ENCODE data around the gene GUCY2D.
"Not testable (repeated sequence)": the region's sequence is repeated elsewhere in the genome, so short reads cannot be mapped to it uniquely, and the experiment has no call there.

Gene GUCY2D

DNA sequence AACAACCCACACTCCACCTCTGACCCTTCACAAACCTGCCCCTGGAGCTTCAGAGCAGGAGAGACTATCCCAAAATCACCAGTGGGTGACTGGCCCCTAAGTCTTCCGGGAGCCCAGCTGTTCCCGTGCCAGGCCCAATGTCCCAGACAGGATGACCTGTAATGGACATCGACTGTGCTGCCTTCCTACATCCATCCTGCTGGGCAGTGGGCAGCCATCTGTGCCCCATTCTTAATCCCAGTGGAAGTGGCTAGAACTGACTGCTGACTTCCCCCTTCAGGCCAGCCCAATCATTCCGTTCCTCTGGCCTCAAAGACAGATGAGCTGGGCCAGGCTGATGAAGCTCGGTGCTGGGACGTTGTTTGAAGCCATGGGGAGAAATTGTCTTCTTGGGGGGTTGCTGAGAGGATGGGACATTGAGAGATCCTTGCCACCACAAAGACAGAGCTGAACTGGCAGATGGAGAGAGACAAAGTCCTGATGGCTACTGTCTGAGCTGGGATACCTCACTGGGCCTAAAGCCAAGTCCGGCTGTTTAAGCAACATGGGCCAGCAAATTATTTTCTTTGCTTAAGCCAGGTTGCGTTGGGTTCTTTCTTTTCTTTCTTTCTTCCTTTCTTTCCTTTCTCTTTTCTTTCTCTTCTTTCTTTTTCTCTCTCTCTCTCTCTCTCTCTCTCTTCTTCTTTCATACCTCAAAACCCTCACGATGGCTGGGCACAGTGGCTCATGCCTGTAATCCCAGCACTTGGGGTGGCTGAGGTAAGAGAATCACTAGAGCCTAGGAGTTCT is 18.6 kb downstream of the GUCY2D start:
- Histone ChIP-seq H3K36me3 (no peaks in the 10 kb centered on the region), H3K4me1 (ENCODE audit: control insufficient read depth in 1 of 2, insufficient read depth in 1 of 2, low read depth in 1 of 2, low read length in 1 of 2) (peaks cover 89 to 90% of the 10 kb centered on the region in 2 experiments), H3K9me3 (no peaks in the 10 kb centered on the region), H3K27me3 (peaks cover 8% of the 10 kb centered on the region), H3K4me3 (ENCODE audit: low read depth in 1 of 2, low read length in 1 of 2) (no peak overlapping the region), H3K27ac (no peak overlapping the region)
- TF ChIP-seq, protein P1, sequence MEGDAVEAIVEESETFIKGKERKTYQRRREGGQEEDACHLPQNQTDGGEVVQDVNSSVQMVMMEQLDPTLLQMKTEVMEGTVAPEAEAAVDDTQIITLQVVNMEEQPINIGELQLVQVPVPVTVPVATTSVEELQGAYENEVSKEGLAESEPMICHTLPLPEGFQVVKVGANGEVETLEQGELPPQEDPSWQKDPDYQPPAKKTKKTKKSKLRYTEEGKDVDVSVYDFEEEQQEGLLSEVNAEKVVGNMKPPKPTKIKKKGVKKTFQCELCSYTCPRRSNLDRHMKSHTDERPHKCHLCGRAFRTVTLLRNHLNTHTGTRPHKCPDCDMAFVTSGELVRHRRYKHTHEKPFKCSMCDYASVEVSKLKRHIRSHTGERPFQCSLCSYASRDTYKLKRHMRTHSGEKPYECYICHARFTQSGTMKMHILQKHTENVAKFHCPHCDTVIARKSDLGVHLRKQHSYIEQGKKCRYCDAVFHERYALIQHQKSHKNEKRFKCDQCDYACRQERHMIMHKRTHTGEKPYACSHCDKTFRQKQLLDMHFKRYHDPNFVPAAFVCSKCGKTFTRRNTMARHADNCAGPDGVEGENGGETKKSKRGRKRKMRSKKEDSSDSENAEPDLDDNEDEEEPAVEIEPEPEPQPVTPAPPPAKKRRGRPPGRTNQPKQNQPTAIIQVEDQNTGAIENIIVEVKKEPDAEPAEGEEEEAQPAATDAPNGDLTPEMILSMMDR (IDR thresholded peaks at IDR 0.05) = no peak

DNA sequence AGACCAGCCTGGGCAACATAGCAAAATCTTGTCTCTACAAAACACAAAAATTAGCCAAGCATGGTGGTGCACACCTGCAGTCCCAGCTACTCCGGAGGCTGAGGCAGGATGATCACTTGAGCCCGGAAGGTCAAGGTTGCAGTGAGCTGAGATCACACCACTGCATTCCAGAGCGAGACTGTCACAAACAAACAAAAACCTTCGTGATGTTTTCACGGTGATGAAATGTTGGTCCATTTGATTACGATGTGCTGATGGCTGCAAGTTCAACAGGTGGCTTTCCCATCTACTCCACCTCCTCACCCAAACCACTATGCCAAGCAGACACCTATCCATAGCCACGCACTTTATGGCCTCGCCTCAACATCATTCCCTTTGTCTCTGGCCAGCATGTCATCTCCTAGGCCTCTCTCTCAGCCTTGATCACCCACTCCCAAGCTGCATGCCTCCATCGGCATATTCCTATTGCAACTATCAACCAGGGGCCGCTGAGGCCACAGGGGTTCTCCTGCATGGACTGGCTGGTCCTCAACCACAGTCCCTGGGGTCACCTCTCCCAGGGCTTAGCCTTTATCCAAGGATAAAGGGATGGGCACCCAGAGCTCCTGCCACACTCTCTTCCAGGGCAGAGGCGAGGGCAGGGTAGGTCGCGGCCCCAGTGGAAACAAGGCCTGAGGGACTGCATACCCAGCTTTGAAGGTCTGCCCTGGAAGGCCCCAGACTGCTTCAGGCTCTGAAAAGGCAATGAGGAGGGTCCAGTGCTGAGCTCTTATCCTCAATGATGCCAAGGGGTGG is 19.3 kb downstream of the GUCY2D start:
- Histone ChIP-seq H3K9me3 (no peaks in the 10 kb centered on the region), H3K27ac (no peak overlapping the region), H3K27me3 (peaks cover 13% of the 10 kb centered on the region), H3K4me3 (ENCODE audit: low read depth in 1 of 2, low read length in 1 of 2) (no peak overlapping the region), H3K36me3 (no peaks in the 10 kb centered on the region), H3K4me1 (ENCODE audit: control insufficient read depth in 1 of 2, insufficient read depth in 1 of 2, low read depth in 1 of 2, low read length in 1 of 2) (peaks cover 81 to 82% of the 10 kb centered on the region in 2 experiments)
- TF ChIP-seq, protein P1 (IDR thresholded peaks at IDR 0.05) = no peak

DNA sequence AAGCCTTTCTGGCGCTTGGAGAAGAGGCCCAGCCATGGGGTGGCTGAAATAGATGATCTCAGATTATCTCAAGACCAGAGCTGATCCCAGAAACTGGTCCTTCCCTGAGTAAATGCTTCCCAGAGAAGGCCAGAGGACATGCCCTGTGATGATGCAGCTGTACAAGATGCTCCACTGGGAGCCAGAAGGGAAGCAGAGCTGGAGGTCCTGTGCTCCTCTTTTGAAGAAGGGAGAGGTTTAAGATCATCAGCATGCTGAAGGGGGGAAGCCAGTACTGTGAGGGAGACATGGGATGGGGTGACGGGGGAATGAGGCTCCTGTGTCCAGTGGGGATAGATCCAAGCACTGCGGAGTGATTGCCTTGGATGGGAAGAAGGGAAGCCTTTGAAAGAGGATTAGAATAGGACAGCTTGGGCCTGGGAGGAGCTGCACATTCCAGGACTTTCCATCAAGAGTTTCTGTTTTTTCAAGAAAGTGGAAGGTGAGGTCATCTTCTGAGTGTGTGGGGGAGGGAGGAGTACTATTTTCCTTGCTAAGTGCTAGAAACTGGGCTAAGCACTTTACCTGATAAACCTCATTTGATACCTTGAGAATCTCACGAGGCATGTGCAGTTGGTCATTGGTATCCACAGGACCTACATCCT is 20.1 kb downstream of the GUCY2D start:
- H3K27ac ChIP-seq = no peak overlapping the region
- no peaks in the 10 kb centered on the region for H3K9me3 ChIP-seq
- H3K27me3 ChIP-seq = peaks cover 20% of the 10 kb centered on the region
- H3K4me3 ChIP-seq (ENCODE audit: low read depth in 1 of 2, low read length in 1 of 2) = no peak overlapping the region
- H3K4me1 ChIP-seq (ENCODE audit: control insufficient read depth in 1 of 2, insufficient read depth in 1 of 2, low read depth in 1 of 2, low read length in 1 of 2) = peaks cover 74 to 75% of the 10 kb centered on the region in 2 experiments
- H3K36me3 ChIP-seq = no peaks in the 10 kb centered on the region
- TF ChIP-seq, protein P1 (IDR thresholded peaks at IDR 0.05) = no peak

DNA sequence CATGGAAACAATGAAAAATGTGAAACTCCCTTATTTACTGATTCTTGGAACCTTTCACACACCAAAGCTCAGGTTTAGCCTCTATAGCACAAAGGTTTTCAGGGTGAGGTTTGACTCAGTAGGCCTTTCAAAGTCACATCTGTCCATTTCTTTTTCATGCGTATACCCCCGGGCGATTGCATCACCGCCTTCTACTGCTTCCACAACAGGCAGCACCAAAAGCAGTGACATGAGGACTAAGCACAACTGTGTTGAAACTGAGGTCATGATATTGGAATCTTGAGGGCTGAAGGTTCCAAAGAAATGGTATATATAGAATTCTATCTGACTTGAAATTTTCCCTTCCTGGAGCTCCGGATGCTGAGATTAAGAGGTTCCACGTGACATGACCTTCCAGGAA is 21.7 kb downstream of the GUCY2D start:
- H3K36me3 ChIP-seq, H3K9me3 ChIP-seq: not testable (repeated sequence)
- H3K4me3 ChIP-seq (ENCODE audit: low read depth in 1 of 2, low read length in 1 of 2) = peak overlapping the region in 1 of 2 experiments; percentile 21
- peaks cover 57 to 58% of the 10 kb centered on the region in 2 experiments for H3K4me1 ChIP-seq (ENCODE audit: control insufficient read depth in 1 of 2, insufficient read depth in 1 of 2, low read depth in 1 of 2, low read length in 1 of 2)
- H3K27me3 ChIP-seq = peaks cover 37% of the 10 kb centered on the region
- H3K27ac ChIP-seq = peak overlapping the region; percentile 63

DNA sequence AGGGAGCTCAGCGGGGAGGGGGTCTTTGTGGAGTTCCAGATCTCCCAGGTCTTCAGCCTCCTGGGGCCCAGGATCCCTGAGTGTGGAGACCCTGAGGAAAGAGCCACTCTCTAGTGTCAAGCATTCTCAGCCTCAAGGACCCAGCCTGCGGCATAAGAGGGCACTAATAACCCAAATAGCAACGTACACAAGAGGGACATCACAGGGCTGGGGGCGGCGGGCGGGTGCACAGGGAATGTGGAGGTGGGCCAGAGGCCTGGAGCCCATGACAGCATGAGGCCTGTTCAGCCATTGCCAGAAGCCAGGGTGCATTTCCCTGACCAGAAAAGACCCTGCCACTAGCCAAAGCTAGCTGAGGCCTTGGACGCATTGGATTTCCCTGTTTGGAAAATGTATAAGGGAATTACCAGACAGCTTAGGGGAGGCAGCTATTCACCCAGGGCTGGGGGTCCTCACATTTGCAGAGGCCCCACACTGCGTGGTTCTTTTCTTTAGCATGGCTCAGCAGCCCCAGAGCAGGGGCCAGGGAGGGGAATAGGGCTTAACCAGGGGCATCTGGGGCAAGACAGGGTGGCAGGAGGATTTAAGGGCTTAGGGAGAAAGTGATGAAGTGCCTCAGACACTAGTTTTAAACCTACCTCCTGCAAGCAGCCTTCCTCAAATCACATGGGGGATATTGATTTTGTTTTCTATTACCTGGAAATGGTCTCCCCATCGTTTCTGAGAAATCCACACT is 22.9 kb downstream of the GUCY2D start:
- Histone ChIP-seq H3K4me3 (ENCODE audit: low read depth in 1 of 2, low read length in 1 of 2) (no peak overlapping the region), H3K4me1 (ENCODE audit: control insufficient read depth in 1 of 2, insufficient read depth in 1 of 2, low read depth in 1 of 2, low read length in 1 of 2) (peaks cover 46% of the 10 kb centered on the region in 2 experiments), H3K27me3 (peaks cover 41% of the 10 kb centered on the region), H3K36me3 (no peaks in the 10 kb centered on the region), H3K9me3 (no peaks in the 10 kb centered on the region), H3K27ac (no peak overlapping the region)
- TF ChIP-seq, protein P1 (IDR thresholded peaks at IDR 0.05) = no peak

Measured in neutrophil (primary cell).